ENCODE measurements around the gene TNIP1. TPM values are rescaled to one million over a fixed set of nuclear protein-coding genes. Genes with fewer than 3 reads are reported as not detected.
A peak's percentile ranks its signal among the peaks of the same experiment; 100 is the strongest.

Gene TNIP1
- polyA plus RNA-seq, 1 donor = 61.6 TPM

GRCh38 chr5:151022511-151023018 lies 58.3 kb downstream of the TNIP1 start:
- DNase-seq = no peak

GRCh38 chr5:151021746-151022145 lies 59.1 kb downstream of the TNIP1 start:
- no peak for DNase-seq

GRCh38 chr5:151020304-151021110 lies 60.3 kb downstream of the TNIP1 start, which contains the start of gene GPX3:
TSS of gene GPX3 (plus strand) at chr5:151020591. CDS start at chr5:151020655, 64 bp downstream.
- peak; percentile 75 for DNase-seq

- DNase-seq = no peak
Measured at GRCh38 chr5:151019331-151019730, 61.5 kb downstream of the TNIP1 start.

GRCh38 chr5:151018846-151019245 lies 62.0 kb downstream of the TNIP1 start:
- no peak for DNase-seq

GRCh38 chr5:151017897-151018296 lies 62.9 kb downstream of the TNIP1 start:
- no peak for DNase-seq

GRCh38 chr5:151016700-151017099 lies 64.1 kb downstream of the TNIP1 start:
- DNase-seq = no peak

GRCh38 chr5:151015974-151016587 lies 64.8 kb downstream of the TNIP1 start:
- no peak for DNase-seq

- DNase-seq = peak; percentile 41
Measured at GRCh38 chr5:151014680-151015343, 66.0 kb downstream of the TNIP1 start.

- DNase-seq = no peak
Measured at GRCh38 chr5:151012862-151013261, 68.0 kb downstream of the TNIP1 start.

GRCh38 chr5:151008906-151009305 lies 71.9 kb downstream of the TNIP1 start:
- no peak for DNase-seq

- no peak for DNase-seq
Measured at GRCh38 chr5:151008210-151008491, 72.7 kb downstream of the TNIP1 start.

- no peak for DNase-seq
Measured at GRCh38 chr5:151007430-151008209, 73.2 kb downstream of the TNIP1 start.

GRCh38 chr5:151006704-151007334 lies 74.0 kb downstream of the TNIP1 start:
- no peak for DNase-seq

GRCh38 chr5:151005950-151006576 lies 74.8 kb downstream of the TNIP1 start:
- DNase-seq = peak; percentile 22

GRCh38 chr5:151005187-151005949 lies 75.5 kb downstream of the TNIP1 start:
- no peak for DNase-seq

GRCh38 chr5:151004499-151004898 lies 76.3 kb downstream of the TNIP1 start:
- DNase-seq = no peak

- DNase-seq = no peak
Measured at GRCh38 chr5:151003503-151003860, 77.4 kb downstream of the TNIP1 start.

GRCh38 chr5:151002681-151003502 lies 77.9 kb downstream of the TNIP1 start:
- no peak for DNase-seq

GRCh38 chr5:151002250-151002649 lies 78.6 kb downstream of the TNIP1 start:
- peak; percentile 36 for DNase-seq
